GM12878 (cell line): ENCODE results near the gene RBPJL.

Experiments
- BRCA1 ChIP-seq: IDR thresholded peaks from 2 replicates; pipeline ENCODE4 v1.6.1; 2011; ENCODE audit warnings: low read depth, low read length, improper control_type of control experiment
- EED ChIP-seq: sonication (generic); IDR thresholded peaks from 2 replicates; pipeline ENCODE4 v1.6.1; 2016; ENCODE audit warnings: antibody characterized with exemption, low read depth
- EP300 ChIP-seq, 2 experiments: fragments of 150-350 bp in 1 of 2; IDR thresholded peaks; 2 replicates each; pipeline ENCODE4 v1.6.1; 2011 to 2012; ENCODE audit warnings: low read depth in 2 of 2, low read length in 2 of 2, borderline replicate concordance in 1 of 2, improper control_type of control experiment in 1 of 2, inconsistent platforms in 1 of 2; ENCODE audit not compliant: control insufficient read depth in 1 of 2
- POLR2A ChIP-seq: IDR thresholded peaks from 2 replicates; pipeline ENCODE4 v1.6.1; 2011; ENCODE audit warnings: low read depth, mild to moderate bottlenecking, low read length
- RFX5 ChIP-seq: IDR thresholded peaks from 2 replicates; pipeline ENCODE4 v1.6.1; 2011; ENCODE audit warnings: low read depth, low read length, improper control_type of control experiment
- SMC3 ChIP-seq: IDR thresholded peaks from 2 replicates; pipeline ENCODE4 v1.6.1; 2011; ENCODE audit warnings: low read length, improper control_type of control experiment, borderline replicate concordance
- ZNF622 ChIP-seq: fragments of 450-650 bp; IDR thresholded peaks from 2 replicates; pipeline ENCODE4 v1.6.1; 2017; ENCODE audit warnings: mild to moderate bottlenecking, inconsistent platforms
- TF ChIP-seq, protein P1 (sequence below), 3 experiments: IDR thresholded peaks in 2 of 3; conservative IDR thresholded peaks in 1 of 3; 2 replicates each; pipeline ENCODE4 v1.5.1; 2011; ENCODE audit warnings: low read depth in 3 of 3, low read length in 3 of 3, mild to moderate bottlenecking in 3 of 3, control low read depth in 2 of 3, moderate library complexity in 2 of 3, inconsistent platforms in 1 of 3, mixed read lengths in 1 of 3; ENCODE audit not compliant: control insufficient read depth in 2 of 3, insufficient read depth in 1 of 3; ENCODE audit errors: extremely low read depth in 1 of 3

DNA sequence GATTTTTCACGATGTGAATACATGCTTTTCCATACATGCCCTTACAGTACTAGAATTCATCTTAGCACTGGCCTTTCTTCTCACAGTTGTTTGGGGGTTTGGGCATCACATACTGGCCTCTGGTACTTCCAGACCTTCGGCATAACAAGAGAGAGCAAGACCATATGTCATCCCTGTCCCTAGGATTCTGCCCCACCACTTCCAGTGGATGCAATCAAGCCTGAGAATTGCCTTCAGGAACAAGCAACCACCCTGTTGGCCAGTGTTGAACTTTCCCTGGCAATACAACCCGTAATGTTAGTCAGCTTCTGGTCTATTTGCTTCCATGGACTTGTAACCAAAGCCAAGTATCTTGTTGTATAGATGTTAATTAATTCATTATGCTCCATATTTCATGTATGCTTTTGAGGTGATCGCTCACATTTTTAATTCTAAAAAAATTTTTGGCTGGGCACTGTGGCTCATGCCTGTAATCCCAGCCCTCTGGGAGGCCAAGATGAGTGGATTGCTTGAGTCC lies 36.8 kb upstream of the RBPJL start:
- TF ChIP-seq, protein P1, sequence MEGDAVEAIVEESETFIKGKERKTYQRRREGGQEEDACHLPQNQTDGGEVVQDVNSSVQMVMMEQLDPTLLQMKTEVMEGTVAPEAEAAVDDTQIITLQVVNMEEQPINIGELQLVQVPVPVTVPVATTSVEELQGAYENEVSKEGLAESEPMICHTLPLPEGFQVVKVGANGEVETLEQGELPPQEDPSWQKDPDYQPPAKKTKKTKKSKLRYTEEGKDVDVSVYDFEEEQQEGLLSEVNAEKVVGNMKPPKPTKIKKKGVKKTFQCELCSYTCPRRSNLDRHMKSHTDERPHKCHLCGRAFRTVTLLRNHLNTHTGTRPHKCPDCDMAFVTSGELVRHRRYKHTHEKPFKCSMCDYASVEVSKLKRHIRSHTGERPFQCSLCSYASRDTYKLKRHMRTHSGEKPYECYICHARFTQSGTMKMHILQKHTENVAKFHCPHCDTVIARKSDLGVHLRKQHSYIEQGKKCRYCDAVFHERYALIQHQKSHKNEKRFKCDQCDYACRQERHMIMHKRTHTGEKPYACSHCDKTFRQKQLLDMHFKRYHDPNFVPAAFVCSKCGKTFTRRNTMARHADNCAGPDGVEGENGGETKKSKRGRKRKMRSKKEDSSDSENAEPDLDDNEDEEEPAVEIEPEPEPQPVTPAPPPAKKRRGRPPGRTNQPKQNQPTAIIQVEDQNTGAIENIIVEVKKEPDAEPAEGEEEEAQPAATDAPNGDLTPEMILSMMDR (IDR thresholded peaks at IDR 0.05 in 2 of 3, conservative IDR thresholded peaks at IDR 0.05 in 1 of 3; ENCODE audit: control insufficient read depth in 2 of 3, extremely low read depth in 1 of 3, insufficient read depth in 1 of 3, low read depth in 3 of 3, low read length in 3 of 3) = no peak
- TF ChIP-seq SMC3 (no peak), POLR2A (no peak), RFX5 (no peak), EP300 (IDR thresholded peaks at IDR 0.05; ENCODE audit: borderline replicate concordance in 1 of 2, control insufficient read depth in 1 of 2, low read depth in 2 of 2, low read length in 2 of 2) (no peak), ZNF622 (no peak), EED (no peak), BRCA1 (no peak)
